ENCODE results near the gene ETFB. TPM values are rescaled to one million over a fixed set of nuclear protein-coding genes. Genes with fewer than 3 reads are reported as not detected.

The ETFB gene
- total RNA-seq, 2 experiments from 2014 or later, result 127 to 130 TPM

DNA sequence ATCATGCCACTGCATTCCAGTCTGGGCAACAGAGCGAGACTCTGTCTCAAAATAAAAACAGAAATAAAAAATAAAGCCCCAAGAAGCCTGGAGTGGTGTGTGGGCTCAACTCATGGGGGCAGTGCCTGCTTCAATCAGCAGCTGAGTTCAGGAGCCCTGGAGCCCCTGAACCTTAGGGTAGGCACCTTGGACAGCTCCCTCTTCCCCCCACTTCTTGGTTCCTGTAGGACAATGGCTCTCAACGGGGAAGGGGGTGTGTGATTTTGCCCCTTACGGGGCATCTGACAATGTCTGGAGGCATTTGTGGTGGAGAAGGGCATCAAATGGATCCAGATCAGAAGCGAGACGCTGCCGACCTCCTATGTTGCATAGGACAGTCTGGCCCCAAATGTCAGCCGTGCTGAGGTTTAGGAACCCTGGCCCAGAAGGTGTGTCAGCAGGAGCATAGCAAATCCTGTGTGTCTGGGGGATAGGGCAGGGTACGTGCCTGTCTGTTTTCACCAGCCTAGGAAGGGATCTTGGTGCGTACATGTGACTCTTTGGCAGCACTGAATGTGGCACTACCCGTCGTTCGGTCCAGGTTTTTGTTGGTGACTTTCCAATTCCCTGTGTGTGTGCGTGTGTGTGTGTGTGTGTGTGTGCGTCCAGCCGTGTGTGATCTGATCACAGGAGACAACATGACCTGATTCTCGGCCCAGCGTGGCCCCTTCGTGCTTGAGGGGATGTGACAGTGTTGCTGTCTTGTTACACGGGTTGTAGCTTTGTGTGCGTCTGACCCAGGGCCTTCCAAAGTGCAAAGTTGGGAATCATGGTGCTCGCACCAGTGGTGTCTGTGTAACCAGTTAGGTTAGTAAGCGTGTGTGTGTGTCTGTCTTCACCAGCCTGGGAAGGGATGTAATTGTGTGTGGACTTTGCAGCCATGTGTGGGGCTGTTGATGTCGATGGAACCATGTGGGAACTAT, 47.2 kb downstream of the ETFB start:
- ChIA-PET POLR2A (no interaction called here), CTCF (no interaction called here)

DNA sequence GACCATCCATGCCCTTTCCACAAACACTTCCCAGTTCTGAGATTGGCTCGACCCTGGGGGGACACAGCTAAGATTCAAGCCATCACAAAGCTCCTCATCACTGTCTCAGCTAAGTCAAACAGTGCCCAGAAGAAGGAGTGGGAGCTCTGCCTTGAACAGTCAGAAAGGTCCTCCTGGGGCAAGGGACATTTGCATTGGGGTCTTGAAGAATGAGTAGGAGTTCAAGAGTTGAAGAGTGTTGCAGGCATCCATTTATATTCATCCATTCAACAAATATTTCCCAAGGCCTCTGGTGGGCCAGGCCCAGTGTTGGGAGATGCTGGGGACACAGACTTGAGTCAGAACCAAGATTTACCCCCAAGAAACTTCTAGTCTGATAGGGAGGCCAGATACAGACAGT, 48.2 kb downstream of the ETFB start:
- ChIA-PET POLR2A (no interaction called here), CTCF (no interaction called here)

GRCh38 chr19:51317376-51317775, 48.8 kb downstream of the ETFB start:
- ChIA-PET CTCF (no interaction called here), POLR2A (no interaction called here)

GRCh38 chr19:51316688-51317087, 49.5 kb downstream of the ETFB start:
- POLR2A ChIA-PET, result no interaction called here
- CTCF ChIA-PET, result no interaction called here

GRCh38 chr19:51311351-51312257, 54.6 kb downstream of the ETFB start, which contains the start of gene IGLON5:
IGLON5 (plus strand) TSS chr19:51311644; CDS start chr19:51311848, 204 bp downstream.
- POLR2A ChIA-PET, result no interaction called here
- CTCF ChIA-PET, result no interaction called here

DNA sequence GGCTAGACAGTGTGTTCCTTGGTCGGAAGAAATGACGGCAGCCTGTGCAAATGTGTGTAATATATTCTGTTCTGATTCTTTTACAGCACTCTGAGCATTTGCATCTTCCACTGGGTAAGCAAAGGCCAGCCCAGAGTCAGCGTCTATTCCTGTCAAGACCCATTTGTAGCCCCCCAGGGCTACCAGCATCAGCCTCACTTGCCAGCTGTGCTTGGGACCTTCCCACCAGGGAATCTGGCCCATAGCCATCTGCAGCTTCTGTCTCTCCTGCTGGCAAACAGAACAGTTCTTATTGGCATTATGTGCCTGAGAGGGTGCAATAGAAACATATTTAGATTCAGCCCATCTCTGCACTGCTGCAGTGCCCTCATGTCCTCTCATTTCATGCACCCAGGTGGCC, 60.7 kb downstream of the ETFB start:
- CTCF ChIA-PET, result no interaction called here
- POLR2A ChIA-PET, result no interaction called here

DNA sequence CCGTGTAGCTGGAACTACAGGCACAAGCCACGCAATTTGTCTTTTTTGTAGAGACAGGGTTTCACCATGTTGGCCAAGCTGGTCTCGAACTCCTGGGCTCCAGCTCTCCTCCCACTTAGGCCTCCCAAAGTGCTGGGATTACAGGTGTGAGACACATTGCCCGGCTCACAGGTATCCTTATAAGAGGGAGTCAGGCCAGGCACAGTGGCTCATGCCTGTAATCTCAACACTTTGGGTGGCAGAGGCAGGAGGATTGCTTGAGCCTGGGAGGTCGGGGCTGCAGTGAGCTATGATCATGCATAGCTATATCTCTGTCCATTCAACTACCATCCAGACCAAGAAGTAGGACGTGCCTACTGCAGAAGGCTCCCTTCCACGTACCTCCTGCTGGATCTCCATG, 64.9 kb downstream of the ETFB start:
- ChIA-PET POLR2A (no interaction called here), CTCF (no interaction called here)

- POLR2A ChIA-PET, result interaction anchor here (0.6 kb wide), 1 partner anchor 85 kb away, joined by 12 read pairs; no protein-coding TSS in a partner anchor
- CTCF ChIA-PET, result interaction anchor here (0.8 kb wide), 1 partner anchor 38 kb away, joined by 3 read pairs; no protein-coding TSS in a partner anchor
Observed at GRCh38 chr19:51297406-51297805, 68.8 kb downstream of the ETFB start.

DNA sequence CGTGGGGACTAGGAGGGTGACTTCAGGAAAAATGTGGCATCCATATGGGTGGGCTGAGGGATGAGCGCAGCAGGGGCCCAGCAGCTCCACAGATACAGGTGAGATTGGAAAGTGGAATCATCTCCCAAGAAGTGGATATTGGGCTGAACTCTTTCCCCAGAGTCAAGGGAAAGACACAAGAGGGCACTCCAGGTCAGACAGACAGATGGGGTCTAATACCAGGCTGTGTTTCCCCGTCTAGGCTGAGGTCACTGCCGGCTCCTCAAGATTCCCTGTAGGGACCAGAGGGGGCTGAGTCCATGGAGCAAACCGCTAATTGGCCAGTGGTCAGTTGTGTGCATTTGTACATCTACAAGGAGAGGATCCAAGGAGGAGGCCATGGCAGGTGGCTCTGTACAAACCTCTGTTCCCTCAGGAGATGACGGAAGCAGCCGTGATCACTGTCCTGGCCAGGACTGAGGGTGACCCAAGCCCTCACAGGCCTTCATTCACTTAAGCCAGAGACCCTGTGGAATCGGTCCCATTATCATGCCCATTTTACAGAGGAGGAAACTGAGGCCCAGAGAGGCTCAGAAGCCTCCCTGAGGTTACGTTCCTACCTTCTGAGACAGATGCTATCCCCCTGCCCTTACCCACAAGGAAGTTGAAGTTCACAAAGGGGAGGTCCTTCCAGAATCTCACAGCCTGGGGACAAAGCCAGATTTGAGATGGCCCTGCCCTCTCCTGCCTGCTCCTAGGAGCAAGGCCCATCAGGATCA, 69.7 kb downstream of the ETFB start:
- POLR2A ChIA-PET, result no interaction called here
- CTCF ChIA-PET, result no interaction called here

DNA sequence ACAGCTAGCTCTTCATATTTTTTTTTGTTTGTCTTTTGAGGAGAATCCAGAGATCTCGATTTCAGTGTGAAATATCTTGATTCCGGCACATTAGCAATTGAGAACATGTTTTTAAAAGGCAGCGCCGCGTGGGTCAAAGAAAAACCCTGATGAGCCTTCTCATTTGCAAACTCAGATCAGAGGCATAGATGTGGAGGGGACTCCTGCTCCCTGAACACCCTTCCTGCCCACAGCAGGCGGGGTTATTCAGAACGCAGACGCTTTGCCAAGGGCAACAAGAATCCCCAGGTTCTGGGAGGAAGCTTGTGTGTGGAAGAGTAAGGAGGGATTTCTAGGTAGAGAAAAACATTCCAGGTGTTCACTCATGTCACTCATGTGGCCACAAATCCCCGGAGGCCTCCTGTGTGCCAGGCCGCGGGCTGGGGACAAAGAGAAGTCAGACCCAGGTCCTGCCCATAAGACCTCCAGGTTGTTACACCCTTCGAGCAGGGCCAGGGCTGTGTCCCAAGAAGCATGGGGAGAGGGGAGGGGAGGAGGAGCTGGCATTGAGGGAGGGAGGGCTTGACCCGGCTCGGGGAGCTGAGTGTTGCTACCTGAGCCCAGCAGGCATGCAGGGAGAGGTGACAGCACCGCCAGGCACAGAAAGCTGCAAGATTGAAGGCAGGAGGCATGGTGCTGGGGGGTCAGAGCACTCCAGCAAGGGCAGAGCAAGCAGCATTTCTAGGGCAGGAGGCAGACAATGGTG, 70.6 kb downstream of the ETFB start:
- ChIA-PET POLR2A (no interaction called here), CTCF (no interaction called here)

Other genes with a start within 250 kb of the ETFB start
- gene SIGLEC9, start 241.5 kb downstream of the ETFB start, total RNA-seq, result under 1 TPM; 0.29 to 0.48 TPM
- gene SIGLEC7, start 224.1 kb downstream of the ETFB start, total RNA-seq, result not detected
- under 1 TPM in 1 of 2 experiments, not detected in 1; 0.13 TPM for gene CD33, start 141.3 kb downstream of the ETFB start, total RNA-seq
- not detected for gene SIGLECL1, start 115.3 kb downstream of the ETFB start, total RNA-seq
- gene IGLON5, start 54.7 kb downstream of the ETFB start, total RNA-seq, result under 1 TPM; 0.19 to 0.21 TPM
- 1 to 10 TPM; 3.3 to 3.8 TPM for gene VSIG10L, start 24.2 kb downstream of the ETFB start, total RNA-seq
- gene CLDND2, start 2.6 kb upstream of the ETFB start, total RNA-seq, result 10 to 100 TPM; 21.6 to 22.3 TPM
- gene NKG7, start 6.3 kb upstream of the ETFB start, total RNA-seq, result 100 to 1,000 TPM; 835 to 848 TPM
- gene LIM2, start 21.6 kb upstream of the ETFB start, total RNA-seq, result 1 to 10 TPM in 1 of 2 experiments, under 1 TPM in 1; 0.31 to 1.2 TPM
- gene C19orf84, start 24.2 kb upstream of the ETFB start, total RNA-seq, result under 1 TPM in 1 of 2 experiments, not detected in 1; 0.19 TPM
- 1 to 10 TPM; 1.2 to 1.8 TPM for gene SIGLEC10, start 51.3 kb upstream of the ETFB start, total RNA-seq
- gene SIGLEC8, start 92.1 kb upstream of the ETFB start, total RNA-seq, result not detected
- not detected for gene CEACAM18, start 112.2 kb upstream of the ETFB start, total RNA-seq
- gene SIGLEC12, start 135.4 kb upstream of the ETFB start, total RNA-seq, result 1 to 10 TPM; 1.5 to 1.6 TPM
- not detected for gene SIGLEC6, start 165.3 kb upstream of the ETFB start, total RNA-seq
- gene ZNF175, start 204.9 kb upstream of the ETFB start, total RNA-seq, result 10 to 100 TPM; 11.3 to 12.9 TPM